ENCODE measurements around the gene SP110.
"Not testable (repeated sequence)": the region's sequence is repeated elsewhere in the genome, so short reads cannot be mapped to it uniquely, and the experiment has no call there.

The SP110 gene

DNA sequence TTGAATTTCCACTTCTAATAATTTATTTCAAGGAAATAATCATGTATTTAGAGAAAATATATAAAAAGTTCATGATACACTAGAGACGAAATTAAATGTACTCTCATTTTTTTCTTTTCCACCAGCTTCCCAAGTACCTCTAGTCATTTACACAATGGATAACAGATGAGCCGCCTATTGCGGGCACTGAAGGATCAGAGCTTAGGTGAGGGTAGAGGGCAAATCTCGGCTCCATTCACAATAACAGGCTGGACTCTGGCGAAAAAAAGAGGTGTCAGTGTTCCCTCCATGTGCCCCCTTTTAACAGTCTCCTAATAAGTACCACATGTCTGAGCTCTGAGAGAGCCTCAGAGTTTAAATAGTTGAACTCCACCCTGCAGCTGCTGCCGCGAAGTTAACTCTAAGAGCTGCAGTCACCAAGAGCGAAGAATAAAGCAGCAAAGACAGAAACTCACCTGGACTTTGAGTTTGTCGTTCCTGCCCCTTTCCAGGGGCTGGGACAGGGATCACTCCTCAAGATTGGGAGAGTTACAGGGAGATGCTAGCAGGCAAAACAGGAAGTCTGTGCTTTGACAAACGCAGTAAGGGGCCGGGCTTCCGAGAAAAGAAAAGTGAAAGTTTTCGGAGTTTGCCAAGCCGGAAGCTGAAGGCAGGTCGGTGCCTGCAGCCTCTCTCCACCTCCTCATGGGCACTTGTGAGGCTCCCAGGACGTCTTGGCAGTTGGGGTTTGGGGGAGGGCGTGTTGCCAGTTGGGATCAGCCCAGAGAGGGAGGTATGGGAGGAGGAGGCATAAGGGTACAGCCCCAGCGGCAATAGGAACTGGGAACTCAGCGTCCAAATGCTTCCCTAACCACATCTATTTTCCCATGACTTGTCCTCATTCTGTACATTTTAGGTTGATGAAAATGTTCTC lies at the start of gene SP110:
TSS of gene SP110 (minus strand) at position 566 of the 913 bp plus-strand sequence. CDS start 3,057 bp downstream, outside the sequence.
- DNase-seq (ENCODE audit: low read depth) = peak; percentile 61

DNA sequence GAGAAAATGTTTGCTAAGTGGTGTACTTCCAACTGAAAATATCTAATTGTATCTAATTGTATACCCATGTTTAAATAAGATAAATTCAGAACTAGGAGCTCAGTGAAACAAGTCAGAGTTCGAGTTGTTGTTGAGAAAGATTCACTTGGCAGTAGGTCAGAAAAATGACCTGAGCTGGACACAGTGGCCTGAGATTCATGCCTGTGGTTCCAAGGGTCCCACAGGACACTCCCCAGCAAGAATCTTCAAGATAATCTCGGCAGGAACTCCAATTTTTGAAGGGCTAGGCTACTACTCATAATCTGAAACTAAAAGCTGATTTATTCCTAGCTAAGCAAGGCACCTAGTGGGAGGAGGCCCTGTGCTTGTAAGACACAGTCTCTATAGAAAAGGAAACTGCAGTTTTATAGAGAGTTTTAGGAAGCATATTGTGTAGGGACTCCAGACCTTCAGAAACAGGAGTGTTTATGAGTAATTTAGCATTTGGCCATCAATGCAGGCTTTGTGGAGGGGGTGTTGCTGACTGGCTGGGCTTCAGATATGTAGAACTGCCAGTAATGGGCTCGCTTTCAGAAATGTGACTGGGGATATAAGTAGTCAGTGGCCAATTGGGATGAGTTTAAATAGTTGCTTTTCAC lies 48.9 kb upstream of the SP110 start:
- DNase-seq (ENCODE audit: low read depth) = no peak

DNA sequence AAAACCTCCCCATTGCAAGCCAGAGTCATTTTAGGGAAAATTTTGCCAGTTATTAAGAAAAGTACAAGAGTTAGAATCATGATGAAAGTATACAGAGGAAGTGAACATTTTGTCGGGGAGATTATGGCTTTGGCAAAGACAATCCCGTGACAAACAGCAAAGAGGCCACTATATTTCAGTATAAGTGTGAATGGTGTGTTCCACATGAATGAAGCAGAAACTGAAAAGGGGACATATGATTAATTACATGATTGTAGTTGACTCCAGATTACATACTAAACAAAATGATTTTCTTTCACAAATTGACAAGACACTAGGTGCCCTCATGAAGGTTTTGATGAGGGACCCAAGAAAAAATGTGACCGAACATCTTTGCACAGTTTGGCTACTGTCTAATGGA lies 47.8 kb upstream of the SP110 start:
- DNase-seq (ENCODE audit: low read depth) = no peak

- no peak for DNase-seq (ENCODE audit: low read depth)
These were observed 47.3 kb upstream of the SP110 start for GRCh38 chr2:230267059-230267458.

DNA sequence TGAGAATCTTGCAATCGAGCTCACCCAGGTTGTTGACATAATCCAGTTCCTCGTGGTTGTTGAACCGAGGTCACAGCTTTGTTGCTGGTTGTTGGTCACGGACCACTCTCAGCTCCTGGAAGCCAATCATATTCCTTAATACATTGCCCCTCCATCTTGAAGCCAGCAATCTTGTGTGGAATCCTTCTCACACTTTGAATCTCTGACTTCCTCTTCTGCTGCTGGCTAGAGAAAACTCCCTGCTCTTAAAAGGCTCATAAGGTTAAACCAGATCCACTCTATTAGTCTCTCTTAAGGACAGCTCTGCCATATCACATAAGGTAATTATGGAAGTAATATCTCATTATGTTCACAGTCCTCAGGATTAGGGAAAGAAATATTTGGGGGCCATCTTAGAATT lies 46.9 kb upstream of the SP110 start:
- DNase-seq (ENCODE audit: low read depth) = no peak

- not testable (repeated sequence) for DNase-seq (ENCODE audit: low read depth)
These were observed 45.2 kb upstream of the SP110 start for GRCh38 chr2:230264945-230265344.

- no peak for DNase-seq (ENCODE audit: low read depth)
These were observed 42.5 kb upstream of the SP110 start for GRCh38 chr2:230262246-230262645.

- no peak for DNase-seq (ENCODE audit: low read depth)
These were observed 38.7 kb upstream of the SP110 start for GRCh38 chr2:230258483-230258882.

DNA sequence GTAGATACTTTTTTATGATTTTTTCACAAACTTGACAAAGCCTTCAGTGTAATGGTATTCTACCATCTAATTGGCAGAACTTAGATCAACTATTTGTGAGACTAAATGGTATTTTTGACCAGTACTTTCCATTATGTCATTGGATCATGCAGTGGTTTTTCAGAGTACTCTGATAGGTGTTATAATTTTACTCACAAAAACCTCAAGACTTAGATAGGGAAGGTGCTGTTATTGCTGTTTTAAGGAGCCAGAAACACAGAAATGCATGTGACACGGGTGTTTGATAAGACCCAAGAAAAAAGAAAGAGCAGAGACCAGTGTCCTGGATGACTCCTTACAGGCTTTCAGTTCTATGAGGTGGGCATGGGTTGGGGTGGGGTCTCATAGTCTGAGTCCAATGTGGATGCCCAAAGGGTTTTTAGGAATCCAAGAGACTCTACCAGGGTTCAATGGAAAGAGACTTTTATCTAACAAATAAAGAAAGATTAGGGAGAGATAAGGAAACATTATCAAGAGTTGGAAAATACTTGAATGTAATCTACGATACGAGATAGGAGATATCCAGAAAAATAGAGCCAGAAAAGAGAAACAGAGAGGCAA lies 37.0 kb upstream of the SP110 start:
- no peak for DNase-seq (ENCODE audit: low read depth)

DNA sequence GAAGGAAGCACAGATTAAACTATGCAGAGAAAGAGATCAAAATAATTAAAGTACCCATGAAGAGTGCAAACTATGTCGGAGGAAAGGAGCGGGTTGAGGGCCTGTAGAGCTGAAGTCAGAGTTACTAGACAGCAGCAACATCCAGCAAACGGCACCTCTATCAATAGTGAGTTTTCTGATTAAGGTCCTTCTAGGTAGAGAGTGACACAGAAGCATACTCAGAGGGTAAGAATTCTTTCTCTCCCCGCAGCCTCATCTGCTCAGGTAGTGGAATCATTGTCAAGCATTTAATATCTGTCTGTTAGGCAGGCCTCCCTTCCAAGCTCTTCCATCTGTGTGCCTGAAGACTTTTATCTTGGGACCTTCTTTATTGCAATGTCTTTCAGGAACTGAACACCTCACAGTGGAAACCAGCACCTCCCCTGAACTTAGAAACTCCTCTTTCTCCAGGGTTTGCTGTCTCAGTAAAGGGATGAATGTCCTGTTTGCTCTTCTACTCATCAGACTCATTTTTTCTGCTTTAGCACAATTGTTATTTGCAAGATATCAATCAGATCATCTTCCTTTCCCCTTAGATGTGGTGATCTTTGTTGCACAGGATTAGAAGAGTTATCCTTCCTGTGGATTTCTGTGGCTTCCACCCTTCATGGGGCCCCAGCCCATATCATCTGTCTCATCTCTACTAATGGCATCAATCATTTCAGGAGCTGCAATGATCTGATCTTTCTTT lies 34.5 kb upstream of the SP110 start:
- DNase-seq (ENCODE audit: low read depth) = no peak

- no peak for DNase-seq (ENCODE audit: low read depth)
These were observed 30.4 kb upstream of the SP110 start for GRCh38 chr2:230250231-230250630.

- DNase-seq (ENCODE audit: low read depth) = no peak
These were observed 26.4 kb upstream of the SP110 start for GRCh38 chr2:230246206-230246605.

DNA sequence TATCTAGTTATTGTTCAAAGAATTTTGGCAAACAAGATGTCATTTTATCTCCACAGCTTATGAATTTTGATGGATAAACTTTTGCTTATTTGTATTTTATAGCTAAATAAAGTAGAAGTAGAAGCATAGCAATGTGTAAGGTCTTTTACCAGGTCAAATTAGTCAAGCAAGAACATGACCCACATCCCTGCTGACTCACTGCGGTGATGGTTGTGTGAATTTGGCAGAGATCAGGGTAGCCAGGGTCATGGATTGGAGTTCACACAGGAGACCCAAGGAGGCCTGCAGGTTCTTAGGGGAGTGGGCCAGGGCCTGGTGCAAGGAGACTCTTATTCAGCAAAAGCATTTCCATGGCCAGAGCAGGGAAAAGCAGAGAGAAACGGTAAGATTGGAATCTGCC lies 24.4 kb upstream of the SP110 start:
- no peak for DNase-seq (ENCODE audit: low read depth)

DNA sequence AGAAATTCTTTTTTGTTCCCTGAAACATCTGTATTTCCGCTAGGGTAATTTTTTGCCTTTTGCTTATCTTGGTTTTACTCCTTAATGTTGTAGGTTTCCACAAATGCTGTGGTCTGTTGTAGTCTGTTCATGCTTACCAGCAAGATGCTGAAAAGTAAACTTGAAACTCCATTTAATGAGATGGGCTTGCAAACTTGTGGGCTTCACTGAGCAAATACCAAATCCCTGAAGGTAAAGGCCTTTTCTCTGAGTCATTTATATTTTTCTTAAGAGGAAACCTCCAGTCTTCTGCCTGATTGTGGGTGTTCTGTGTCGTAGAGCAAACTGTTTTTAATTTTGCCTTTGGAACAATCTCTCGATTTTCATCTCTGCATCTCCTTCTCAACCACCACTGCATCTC lies 15.1 kb upstream of the SP110 start:
- DNase-seq (ENCODE audit: low read depth) = no peak

- DNase-seq (ENCODE audit: low read depth) = no peak
These were observed 14.4 kb upstream of the SP110 start for GRCh38 chr2:230234122-230234722.

GRCh38 chr2:230231251-230231650 lies 11.5 kb upstream of the SP110 start:
- no peak for DNase-seq (ENCODE audit: low read depth)

- DNase-seq (ENCODE audit: low read depth) = no peak
These were observed 10.9 kb upstream of the SP110 start for GRCh38 chr2:230230496-230231200.

DNA sequence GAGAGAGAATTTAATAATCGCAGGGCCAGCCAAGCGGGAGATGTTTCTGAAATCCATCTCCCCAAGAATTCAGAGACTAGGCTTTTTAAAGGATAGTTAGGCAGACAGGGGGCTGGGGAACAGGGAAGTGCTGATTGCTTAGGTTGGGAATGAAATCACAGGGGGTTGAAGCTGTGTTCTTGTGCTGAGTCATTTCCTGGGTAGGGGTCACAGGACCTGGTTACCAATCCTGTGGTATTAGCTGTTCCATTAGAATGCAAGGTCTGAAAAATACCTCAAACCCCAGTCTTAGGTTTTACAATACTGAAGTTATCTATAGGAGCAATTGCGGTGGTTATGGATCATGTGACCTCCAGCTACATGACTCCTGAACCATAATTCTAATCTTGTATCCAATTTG lies 10.3 kb upstream of the SP110 start:
- no peak for DNase-seq (ENCODE audit: low read depth)

GRCh38 chr2:230227216-230227615 lies 7.4 kb upstream of the SP110 start:
- no peak for DNase-seq (ENCODE audit: low read depth)

DNA sequence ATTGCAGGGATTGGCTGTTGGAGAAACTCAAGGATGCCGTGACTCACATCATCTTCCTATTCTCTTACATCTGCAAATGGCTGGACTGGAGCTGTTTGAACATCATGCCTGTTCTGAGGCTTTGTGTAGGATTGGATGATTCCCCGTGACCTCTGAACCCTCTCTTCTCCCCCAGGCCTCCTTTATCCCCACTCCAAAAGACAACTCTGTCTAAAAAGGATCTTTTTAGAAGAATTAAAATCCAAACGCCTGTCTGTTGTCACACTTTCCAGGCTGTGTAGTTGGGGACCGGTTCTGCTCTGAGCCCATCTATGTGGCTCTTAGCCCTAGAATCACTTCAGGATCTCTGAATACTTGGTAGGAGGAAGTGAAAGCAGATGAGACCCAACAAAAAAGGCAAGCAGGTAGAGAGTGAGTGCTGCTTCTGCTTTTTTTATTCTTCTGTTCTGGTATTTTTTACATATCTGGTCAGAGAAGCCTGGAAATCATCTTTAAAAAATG lies 6.3 kb upstream of the SP110 start:
- DNase-seq (ENCODE audit: low read depth) = no peak

- peak; percentile 57 for DNase-seq (ENCODE audit: low read depth)
These were observed 5.7 kb upstream of the SP110 start, which contains the start of gene SP140 for GRCh38 chr2:230225486-230225885. TSS of gene SP140 (plus strand) at chr2:230225736. CDS start at chr2:230225845, 109 bp downstream.

Measured in activated gamma-delta T cell treated with anti-CD3 and anti-CD28 coated beads, Interleukin-2, amount 50 U/mL, for 16 hours (primary cell).